Gastrocnemius medialis (tissue), 4 donors: ENCODE results near the gene EPHA8.

Experiments
- CTCF ChIP-seq, 5 experiments: fragments of 450-650 bp in 3 of 5; fragments of 200-600 bp in 2 of 5; sonication (generic) in 2 of 5; IDR thresholded peaks in 4 of 5; conservative IDR thresholded peaks in 1 of 5; 1 replicate in 4 of 5; 2 replicates in 1 of 5; pipeline ENCODE4 v1.5.1; 2016 to 2019; ENCODE audit warnings: antibody characterized with exemption in 5 of 5, mild to moderate bottlenecking in 3 of 5, moderate library complexity in 3 of 5
- POLR2A ChIP-seq, 2 donors: fragments of 450-650 bp; IDR thresholded peaks; one replicate each; pipeline ENCODE4 v1.6.1; 2017; ENCODE audit warnings: antibody characterized with exemption in 2 of 2, mild to moderate bottlenecking in 2 of 2, moderate library complexity in 2 of 2

GRCh38 chr1:22643928-22644327 is 80.6 kb downstream of the EPHA8 start:
- TF ChIP-seq CTCF (IDR thresholded peaks at IDR 0.05 in 4 of 5, conservative IDR thresholded peaks at IDR 0.05 in 1 of 5) = no peak
- no peak for TF ChIP-seq POLR2A (IDR thresholded peaks at IDR 0.05)
